Measurements from ENCODE around the gene MMP11.

DNA sequence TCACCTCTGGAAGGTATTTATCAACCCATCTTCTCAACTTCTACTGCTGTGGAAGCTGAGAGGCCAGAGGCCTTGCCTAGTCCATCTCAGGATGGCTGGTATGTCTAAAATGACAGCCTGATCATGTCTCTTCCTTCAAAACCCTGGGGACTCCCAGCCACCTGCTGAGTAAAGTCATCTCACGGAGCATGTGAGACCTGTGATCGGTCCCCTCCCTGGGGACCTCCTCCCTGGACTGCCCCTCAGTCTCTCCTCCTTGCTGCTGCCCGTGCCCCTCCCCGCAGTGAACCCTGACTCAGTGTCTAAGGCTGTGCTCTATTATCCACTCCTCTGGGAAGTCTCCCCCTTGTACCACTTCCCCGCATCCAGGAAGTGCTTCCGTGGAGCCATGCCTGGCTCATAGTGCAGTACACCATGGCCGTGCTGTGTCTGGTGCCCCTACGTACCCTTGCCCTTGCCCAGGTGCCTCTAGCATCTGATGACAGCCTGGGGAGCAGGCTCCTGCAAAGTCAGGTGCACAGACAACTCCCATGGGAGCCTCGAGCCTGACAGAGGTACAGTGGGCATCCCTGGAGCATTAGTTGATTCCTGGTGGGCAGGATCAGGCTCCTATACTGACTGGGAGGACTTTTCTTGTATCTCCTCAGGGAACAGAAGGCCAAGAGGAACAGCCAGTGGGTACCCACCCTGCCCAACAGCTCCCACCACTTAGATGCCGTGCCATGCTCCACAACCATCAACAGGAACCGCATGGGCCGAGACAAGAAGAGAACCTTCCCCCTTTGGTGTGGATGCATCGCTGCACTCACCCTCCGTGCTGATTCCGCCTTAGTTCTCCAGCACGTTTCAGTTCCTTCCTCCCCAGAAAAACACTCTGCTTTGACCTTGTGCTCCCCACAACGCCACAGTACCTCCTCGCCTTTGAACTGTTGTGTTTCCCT lies 27.9 kb downstream of the MMP11 start:
- TF ChIP-seq CTCF (IDR thresholded peaks at IDR 0.05; ENCODE audit: low read depth, low read length) (no peak), MAX (IDR thresholded peaks at IDR 0.05; ENCODE audit: low read depth, low read length) (no peak), POLR2A (IDR thresholded peaks at IDR 0.05; ENCODE audit: extremely low read depth, insufficient read length) (no peak)
